ENCODE results near the gene SBK3.

DNA sequence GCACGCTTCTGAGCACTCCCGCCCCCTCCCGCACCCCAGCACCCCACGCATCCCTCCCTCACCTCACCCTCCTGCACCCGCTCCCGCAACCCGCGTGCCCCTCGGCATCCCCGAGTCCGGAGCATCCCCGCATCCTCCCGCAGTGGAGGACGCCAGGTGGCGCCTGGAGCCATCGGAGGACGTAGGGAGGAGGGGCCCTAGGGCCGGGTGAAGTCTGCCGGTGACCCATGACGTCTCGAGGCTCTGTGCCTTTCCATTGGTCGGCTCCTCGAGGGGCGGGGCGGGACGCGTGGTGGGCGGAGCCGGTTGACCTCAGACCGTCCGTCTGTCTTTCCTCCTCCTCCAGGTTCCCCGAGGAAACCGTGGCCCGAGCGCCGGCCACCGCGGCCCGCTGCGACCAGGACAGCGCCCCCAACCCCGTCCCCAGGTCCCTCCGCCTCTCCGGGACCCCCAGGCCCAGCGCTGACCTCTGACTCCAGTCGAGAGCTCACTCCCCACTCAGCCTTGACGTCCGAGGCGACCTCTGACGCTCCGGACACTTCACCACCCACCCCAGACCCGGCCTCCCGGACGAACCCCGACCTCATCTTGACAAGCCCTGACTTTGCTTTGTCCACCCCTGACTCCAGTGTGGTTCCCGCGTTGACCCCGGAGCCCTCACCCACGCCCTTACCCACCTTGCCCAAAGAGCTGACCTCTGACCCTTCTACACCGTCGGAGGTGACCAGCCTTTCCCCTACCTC, 28.3 kb downstream of the SBK3 start:
- TF ChIP-seq, protein P1, sequence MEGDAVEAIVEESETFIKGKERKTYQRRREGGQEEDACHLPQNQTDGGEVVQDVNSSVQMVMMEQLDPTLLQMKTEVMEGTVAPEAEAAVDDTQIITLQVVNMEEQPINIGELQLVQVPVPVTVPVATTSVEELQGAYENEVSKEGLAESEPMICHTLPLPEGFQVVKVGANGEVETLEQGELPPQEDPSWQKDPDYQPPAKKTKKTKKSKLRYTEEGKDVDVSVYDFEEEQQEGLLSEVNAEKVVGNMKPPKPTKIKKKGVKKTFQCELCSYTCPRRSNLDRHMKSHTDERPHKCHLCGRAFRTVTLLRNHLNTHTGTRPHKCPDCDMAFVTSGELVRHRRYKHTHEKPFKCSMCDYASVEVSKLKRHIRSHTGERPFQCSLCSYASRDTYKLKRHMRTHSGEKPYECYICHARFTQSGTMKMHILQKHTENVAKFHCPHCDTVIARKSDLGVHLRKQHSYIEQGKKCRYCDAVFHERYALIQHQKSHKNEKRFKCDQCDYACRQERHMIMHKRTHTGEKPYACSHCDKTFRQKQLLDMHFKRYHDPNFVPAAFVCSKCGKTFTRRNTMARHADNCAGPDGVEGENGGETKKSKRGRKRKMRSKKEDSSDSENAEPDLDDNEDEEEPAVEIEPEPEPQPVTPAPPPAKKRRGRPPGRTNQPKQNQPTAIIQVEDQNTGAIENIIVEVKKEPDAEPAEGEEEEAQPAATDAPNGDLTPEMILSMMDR (optimal IDR thresholded peaks at IDR 0.05 in 1 of 3, IDR thresholded peaks at IDR 0.05 in 1 of 3, conservative IDR thresholded peaks at IDR 0.05 in 1 of 3; ENCODE audit: extremely low read depth in 1 of 3, insufficient read depth in 2 of 3, low read length in 3 of 3), result peak; percentile 63 to 98 (median 96)
- TF ChIP-seq EZH2 (IDR thresholded peaks at IDR 0.05; ENCODE audit: low read length), result no peak

All from keratinocyte (primary cell).